Measurements from ENCODE around the gene PIEZO2.
A peak's percentile ranks its signal among the peaks of the same experiment; 100 is the strongest.

Gene PIEZO2

GRCh38 chr18:10860928-10861327, 288.4 kb downstream of the PIEZO2 start:
- Histone ChIP-seq H3K36me3 (ENCODE audit: insufficient read depth, low read length) (no peaks in the 10 kb centered on the region; the same call in 1 of the 2 replicates), H3K4me2 (ENCODE audit: low read length) (peak overlapping the region; percentile 3; the same call in 1 of the 2 replicates), H3K79me2 (ENCODE audit: insufficient read depth, low read length) (no peaks in the 10 kb centered on the region), H3F3A (ENCODE audit: insufficient read depth, low read length) (no peaks in the 10 kb centered on the region), H3K9ac (ENCODE audit: low read length) (peak overlapping the region; percentile 22; the same call in 1 of the 2 replicates), H2AFZ (ENCODE audit: low read length) (no peak overlapping the region), H3K9me3 (ENCODE audit: low read length) (0 out of 2 replicates have a peak, but pooled peaks cover 4% of the 10 kb centered on the region), H3K9me2 (ENCODE audit: low read depth, low read length) (no peaks in the 10 kb centered on the region), H3K27me3 (ENCODE audit: insufficient read depth, low read length) (no peaks in the 10 kb centered on the region), H4K20me1 (ENCODE audit: insufficient read depth, low read length) (no peaks in the 10 kb centered on the region), H3K4me3 (ENCODE audit: low read depth, low read length, poor library complexity, severe bottlenecking) (no peak overlapping the region), H3K4me1 (ENCODE audit: insufficient read depth, low read length, severe bottlenecking) (peaks cover 52% of the 10 kb centered on the region), H3K27ac (ENCODE audit: low read depth, low read length, poor library complexity, severe bottlenecking) (peak overlapping the region; percentile 79)
- no peak for TF ChIP-seq EZH2 (IDR thresholded peaks at IDR 0.05; ENCODE audit: borderline replicate concordance, low read length)
- TF ChIP-seq CTCF (IDR thresholded peaks at IDR 0.05; ENCODE audit: low read length) = no peak

- no peak overlapping the region for H2AFZ ChIP-seq (ENCODE audit: low read length)
Observed at GRCh38 chr18:10860382-10860781, 289.0 kb downstream of the PIEZO2 start.

GRCh38 chr18:10858477-10858876, 290.9 kb downstream of the PIEZO2 start:
- H3K9me2 ChIP-seq (ENCODE audit: low read depth, low read length) = no peaks in the 10 kb centered on the region
- no peaks in the 10 kb centered on the region for H4K20me1 ChIP-seq (ENCODE audit: insufficient read depth, low read length)
- no peaks in the 10 kb centered on the region for H3F3A ChIP-seq (ENCODE audit: insufficient read depth, low read length)
- no peak overlapping the region for H2AFZ ChIP-seq (ENCODE audit: low read length)
- H3K27me3 ChIP-seq (ENCODE audit: insufficient read depth, low read length) = no peaks in the 10 kb centered on the region
- H3K4me3 ChIP-seq (ENCODE audit: low read depth, low read length, poor library complexity, severe bottlenecking) = peak overlapping the region; percentile 22
- H3K9ac ChIP-seq (ENCODE audit: low read length) = peak overlapping the region; percentile 41; the same call in 1 of the 2 replicates
- peaks cover 75% of the 10 kb centered on the region for H3K4me1 ChIP-seq (ENCODE audit: insufficient read depth, low read length, severe bottlenecking)
- no peak for TF ChIP-seq CTCF (IDR thresholded peaks at IDR 0.05; ENCODE audit: low read length)
- TF ChIP-seq EZH2 (IDR thresholded peaks at IDR 0.05; ENCODE audit: borderline replicate concordance, low read length) = no peak
- H3K79me2 ChIP-seq (ENCODE audit: insufficient read depth, low read length) = no peaks in the 10 kb centered on the region
- peak overlapping the region; percentile 79 for H3K27ac ChIP-seq (ENCODE audit: low read depth, low read length, poor library complexity, severe bottlenecking)
- no peaks in the 10 kb centered on the region for H3K36me3 ChIP-seq (ENCODE audit: insufficient read depth, low read length)
- peak overlapping the region; percentile 35 for H3K4me2 ChIP-seq (ENCODE audit: low read length)
- no peaks in the 10 kb centered on the region for H3K9me3 ChIP-seq (ENCODE audit: low read length)

More at GRCh38 chr18:10860382-10860781, 289.0 kb downstream of the PIEZO2 start:
- H3K27me3 ChIP-seq (ENCODE audit: insufficient read depth, low read length) = no peaks in the 10 kb centered on the region
- H3K27ac ChIP-seq (ENCODE audit: low read depth, low read length, poor library complexity, severe bottlenecking) = peak overlapping the region; percentile 79
- no peaks in the 10 kb centered on the region; the same call in 1 of the 2 replicates for H3K36me3 ChIP-seq (ENCODE audit: insufficient read depth, low read length)
- H4K20me1 ChIP-seq (ENCODE audit: insufficient read depth, low read length) = no peaks in the 10 kb centered on the region
- peaks cover 56% of the 10 kb centered on the region for H3K4me1 ChIP-seq (ENCODE audit: insufficient read depth, low read length, severe bottlenecking)
- TF ChIP-seq CTCF (IDR thresholded peaks at IDR 0.05; ENCODE audit: low read length) = no peak
- TF ChIP-seq EZH2 (IDR thresholded peaks at IDR 0.05; ENCODE audit: borderline replicate concordance, low read length) = no peak
- H3K4me2 ChIP-seq (ENCODE audit: low read length) = peak overlapping the region; percentile 3; the same call in 1 of the 2 replicates
- no peaks in the 10 kb centered on the region for H3F3A ChIP-seq (ENCODE audit: insufficient read depth, low read length)
- H3K4me3 ChIP-seq (ENCODE audit: low read depth, low read length, poor library complexity, severe bottlenecking) = no peak overlapping the region
- 0 out of 2 replicates have a peak, but pooled peaks cover 4% of the 10 kb centered on the region for H3K9me3 ChIP-seq (ENCODE audit: low read length)
- H3K9ac ChIP-seq (ENCODE audit: low read length) = peak overlapping the region; percentile 22; the same call in 1 of the 2 replicates
- H3K79me2 ChIP-seq (ENCODE audit: insufficient read depth, low read length) = no peaks in the 10 kb centered on the region
- no peaks in the 10 kb centered on the region for H3K9me2 ChIP-seq (ENCODE audit: low read depth, low read length)

All from OCI-LY1 (cell line).